HG03196 (cell line): ENCODE results near the gene NCS1.
"Not testable (repeated sequence)": the region's sequence is repeated elsewhere in the genome, so short reads cannot be mapped to it uniquely, and the experiment has no call there.

ENCODE experiments used
- ATAC-seq: cut with Tn5 transposase; IDR thresholded peaks from one replicate; pipeline ENCODE4 v1.9.1; 2021; ENCODE audit not compliant: unreplicated experiment

NCS1 gene

GRCh38 chr9:130235558-130236435 lies 63.6 kb downstream of the NCS1 start:
- no peak for ATAC-seq

- no peak for ATAC-seq
Measured at GRCh38 chr9:130236436-130236985, 64.3 kb downstream of the NCS1 start.

GRCh38 chr9:130237076-130237475 lies 64.9 kb downstream of the NCS1 start:
- ATAC-seq = no peak

- no peak for ATAC-seq
Measured at GRCh38 chr9:130237763-130238524, 65.7 kb downstream of the NCS1 start.

GRCh38 chr9:130239363-130239695 lies 67.1 kb downstream of the NCS1 start:
- ATAC-seq = no peak

GRCh38 chr9:130239741-130240241 lies 67.6 kb downstream of the NCS1 start:
- peak; percentile 49 for ATAC-seq

- ATAC-seq = no peak
Measured at GRCh38 chr9:130240410-130241197, 68.4 kb downstream of the NCS1 start.

GRCh38 chr9:130241198-130241535 lies 69.0 kb downstream of the NCS1 start:
- ATAC-seq = no peak

GRCh38 chr9:130242270-130243014 lies 70.2 kb downstream of the NCS1 start:
- no peak for ATAC-seq

GRCh38 chr9:130243015-130243881 lies 71.0 kb downstream of the NCS1 start:
- ATAC-seq = no peak

GRCh38 chr9:130243882-130244170 lies 71.6 kb downstream of the NCS1 start:
- ATAC-seq = no peak

- no peak for ATAC-seq
Measured at GRCh38 chr9:130244548-130245165, 72.5 kb downstream of the NCS1 start.

- ATAC-seq = no peak
Measured at GRCh38 chr9:130245474-130245873, 73.3 kb downstream of the NCS1 start.

GRCh38 chr9:130246126-130246525 lies 73.9 kb downstream of the NCS1 start:
- ATAC-seq = no peak

GRCh38 chr9:130254747-130255630 lies 82.8 kb downstream of the NCS1 start:
- no peak for ATAC-seq

GRCh38 chr9:130255631-130256134 lies 83.5 kb downstream of the NCS1 start:
- no peak for ATAC-seq

GRCh38 chr9:130256644-130257043 lies 84.4 kb downstream of the NCS1 start:
- no peak for ATAC-seq

GRCh38 chr9:130258137-130258536 lies 85.9 kb downstream of the NCS1 start:
- ATAC-seq = not testable (repeated sequence)
